A673 (cell line): ENCODE results near the gene MSI2. TPM values are rescaled to one million over a fixed set of nuclear protein-coding genes. Genes with fewer than 3 reads are reported as not detected.
A peak's percentile ranks its signal among the peaks of the same experiment; 100 is the strongest.

Experiments
- BruUV-seq: library from RNA; stranded (reverse); fragments of 400-500 nt; replicated peaks from 2 replicates; lab custom pipeline; 2021; lab: Mats Ljungman, UMichigan
- CTCF ChIA-PET: fragments of 300-600 bp; sonication (Branson Sonifier 250); formaldehyde crosslinking; loops from one replicate; lab custom pipeline; 2022; ENCODE audit warnings: antibody characterized with exemption; lab: Charles Lee
- POLR2A ChIA-PET: fragments of 300-600 bp; sonication (Branson Sonifier 250); formaldehyde crosslinking; loops from one replicate; lab custom pipeline; 2022; ENCODE audit warnings: antibody characterized with exemption; ENCODE audit not compliant: low non-redundant PET; lab: Charles Lee
- DNase-seq: peaks from one replicate; pipeline ENCODE4 v3.0.0-alpha.2; 2015; ENCODE audit warnings: low spot score
- H3K27ac ChIP-seq: fragments of 200-600 bp; sonication (generic); 2 replicates; pipeline ENCODE4 v1.5.1; 2016; ENCODE audit warnings: mixed run types, low read depth, mild to moderate bottlenecking, mixed read lengths, antibody characterized with exemption, low read length; ENCODE audit not compliant: poor library complexity, severe bottlenecking
- H3K27me3 ChIP-seq: fragments of 200-600 bp; sonication (generic); replicated peaks from 2 replicates; pipeline ENCODE4 v1.6.1; 2017; ENCODE audit warnings: mixed run types, low read depth, mild to moderate bottlenecking, mixed read lengths, antibody characterized with exemption, low read length; ENCODE audit not compliant: insufficient read depth, poor library complexity
- H3K36me3 ChIP-seq: fragments of 200-600 bp; sonication (generic); 2 replicates; pipeline ENCODE4 v1.6.1; 2016; ENCODE audit warnings: mixed run types, mild to moderate bottlenecking, mixed read lengths, antibody characterized with exemption, low read length; ENCODE audit not compliant: insufficient read depth, poor library complexity, severe bottlenecking
- H3K4me1 ChIP-seq: fragments of 200-600 bp; sonication (generic); 2 replicates; pipeline ENCODE4 v1.6.1; 2017; ENCODE audit warnings: mixed run types, mild to moderate bottlenecking, mixed read lengths, antibody characterized with exemption, low read length; ENCODE audit not compliant: insufficient read depth, poor library complexity, severe bottlenecking
- H3K4me3 ChIP-seq: fragments of 200-600 bp; sonication (generic); 2 replicates; pipeline ENCODE4 v1.5.1; 2016; ENCODE audit warnings: low read depth, mixed run types, mild to moderate bottlenecking, mixed read lengths, low read length; ENCODE audit not compliant: poor library complexity, severe bottlenecking
- H3K9me3 ChIP-seq: fragments of 200-600 bp; sonication (generic); 2 replicates; pipeline ENCODE4 v1.6.1; 2016; ENCODE audit warnings: mixed run types, low read depth, mild to moderate bottlenecking, mixed read lengths, antibody characterized with exemption, low read length; ENCODE audit not compliant: poor library complexity, severe bottlenecking
- EZH2 ChIP-seq: fragments of 200-600 bp; sonication (generic); IDR thresholded peaks from 2 replicates; pipeline ENCODE4 v1.6.1; 2017; ENCODE audit warnings: borderline replicate concordance, low read depth, mild to moderate bottlenecking, mixed read lengths, antibody characterized with exemption, low read length; ENCODE audit not compliant: poor library complexity, severe bottlenecking
- intact Hi-C: fragments of 100-400 bp; cut with micrococcal nuclease; formaldehyde crosslinking; loops from one replicate; pipeline ENCODE4 v1.10.0; 2022; ENCODE audit not compliant: unreplicated experiment
- total RNA-seq: library from RNA; stranded (reverse); gene quantifications from 2 replicates; pipeline ENCODE4 v1.2.3, GENCODE V29; 2021
- TF ChIP-seq, protein P1 (sequence below): fragments of 300-800, 200-600 bp; sonication (generic); conservative IDR thresholded peaks from 2 replicates; pipeline ENCODE4 v1.5.1; 2017; ENCODE audit warnings: low read depth, mild to moderate bottlenecking, antibody characterized with exemption, low read length, moderate library complexity, mixed read lengths

The MSI2 gene
- total RNA-seq, 1 experiment from 2014 or later, result 108 TPM

DNA sequence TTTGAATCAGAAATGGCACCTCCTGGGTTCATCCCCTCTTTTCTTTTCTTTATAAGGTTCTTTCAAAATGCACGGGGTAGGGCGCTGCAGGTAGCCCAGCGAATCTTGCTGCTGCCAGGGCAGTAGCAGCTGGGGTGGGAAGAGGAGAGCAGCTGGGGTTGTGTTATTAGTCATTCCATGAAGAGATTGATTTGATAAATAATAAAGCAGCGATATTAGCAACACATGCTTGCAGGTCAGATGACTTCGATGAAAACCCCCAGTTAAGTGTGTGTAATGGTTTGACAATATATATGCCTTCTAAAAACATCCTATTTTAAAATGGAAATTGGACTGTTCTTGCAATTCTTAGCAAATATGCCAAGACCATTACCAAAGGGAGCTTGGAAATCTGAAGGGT, 288.1 kb downstream of the MSI2 start:
- POLR2A ChIA-PET, result no interaction called here

GRCh38 chr17:57544834-57545463, 288.6 kb downstream of the MSI2 start:
- no peaks in the 10 kb centered on the region for H3K27me3 ChIP-seq
- TF ChIP-seq EZH2, result no peak
- TF ChIP-seq, protein P1, sequence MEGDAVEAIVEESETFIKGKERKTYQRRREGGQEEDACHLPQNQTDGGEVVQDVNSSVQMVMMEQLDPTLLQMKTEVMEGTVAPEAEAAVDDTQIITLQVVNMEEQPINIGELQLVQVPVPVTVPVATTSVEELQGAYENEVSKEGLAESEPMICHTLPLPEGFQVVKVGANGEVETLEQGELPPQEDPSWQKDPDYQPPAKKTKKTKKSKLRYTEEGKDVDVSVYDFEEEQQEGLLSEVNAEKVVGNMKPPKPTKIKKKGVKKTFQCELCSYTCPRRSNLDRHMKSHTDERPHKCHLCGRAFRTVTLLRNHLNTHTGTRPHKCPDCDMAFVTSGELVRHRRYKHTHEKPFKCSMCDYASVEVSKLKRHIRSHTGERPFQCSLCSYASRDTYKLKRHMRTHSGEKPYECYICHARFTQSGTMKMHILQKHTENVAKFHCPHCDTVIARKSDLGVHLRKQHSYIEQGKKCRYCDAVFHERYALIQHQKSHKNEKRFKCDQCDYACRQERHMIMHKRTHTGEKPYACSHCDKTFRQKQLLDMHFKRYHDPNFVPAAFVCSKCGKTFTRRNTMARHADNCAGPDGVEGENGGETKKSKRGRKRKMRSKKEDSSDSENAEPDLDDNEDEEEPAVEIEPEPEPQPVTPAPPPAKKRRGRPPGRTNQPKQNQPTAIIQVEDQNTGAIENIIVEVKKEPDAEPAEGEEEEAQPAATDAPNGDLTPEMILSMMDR, result no peak
- BruUV-seq, result no TSS peak
- POLR2A ChIA-PET, result no interaction called here
- H3K4me3 ChIP-seq, result no peak overlapping the region
- CTCF ChIA-PET, result no interaction called here
- H3K27ac ChIP-seq, result no peak overlapping the region
- H3K9me3 ChIP-seq, result no peaks in the 10 kb centered on the region
- peaks cover 82% of the 10 kb centered on the region for H3K4me1 ChIP-seq
- no peaks in the 10 kb centered on the region for H3K36me3 ChIP-seq
- no peak for DNase-seq
- intact Hi-C loops, result loop anchor here (10.0 kb wide), 1 partner anchor 120 kb away; no protein-coding TSS in a partner anchor

More for the DNA sequence above, 288.1 kb downstream of the MSI2 start:
- H3K9me3 ChIP-seq, result no peaks in the 10 kb centered on the region
- intact Hi-C loops, result loop anchor here (10.0 kb wide), 1 partner anchor 120 kb away; no protein-coding TSS in a partner anchor
- no peak for DNase-seq
- BruUV-seq, result no TSS peak
- CTCF ChIA-PET, result no interaction called here
- no peaks in the 10 kb centered on the region for H3K36me3 ChIP-seq
- no peak for TF ChIP-seq EZH2
- TF ChIP-seq, protein P1, result no peak
- no peak overlapping the region for H3K4me3 ChIP-seq
- H3K27ac ChIP-seq, result no peak overlapping the region
- no peaks in the 10 kb centered on the region for H3K27me3 ChIP-seq
- peaks cover 76% of the 10 kb centered on the region for H3K4me1 ChIP-seq

DNA sequence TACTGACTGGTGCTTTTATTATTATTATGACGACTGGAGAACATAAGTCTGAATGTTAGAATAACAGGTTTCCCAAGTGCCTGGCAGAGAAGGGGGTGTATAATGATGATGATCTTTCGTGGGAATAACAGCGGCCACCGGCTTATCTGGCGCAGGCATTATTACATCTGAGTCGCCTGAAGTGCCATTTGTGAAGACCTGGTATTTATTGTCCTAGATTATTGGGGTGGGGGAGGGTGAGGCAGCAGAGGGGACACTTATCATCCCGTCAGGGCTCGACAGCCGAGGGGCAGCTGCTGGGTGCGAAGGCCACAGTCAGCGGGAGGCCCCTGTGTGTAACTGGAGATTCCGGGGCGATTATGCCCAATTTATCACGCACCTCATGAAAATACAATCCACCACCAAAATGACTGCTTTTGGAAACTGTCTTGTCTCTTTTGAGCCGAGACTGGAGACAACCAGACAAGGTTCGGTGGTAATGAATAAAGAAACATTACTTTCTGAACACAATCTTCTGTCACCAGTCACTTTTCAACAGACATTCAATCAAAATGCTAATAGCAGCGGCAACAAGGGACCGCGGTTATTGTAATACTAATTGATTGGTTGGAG, 289.5 kb downstream of the MSI2 start:
- no peaks in the 10 kb centered on the region for H3K36me3 ChIP-seq
- BruUV-seq, result no TSS peak
- ChIA-PET POLR2A (no interaction called here), CTCF (no interaction called here)
- H3K27ac ChIP-seq, result peak overlapping the region; percentile 21
- TF ChIP-seq, protein P1, result no peak
- no peak for TF ChIP-seq EZH2
- peaks cover 90% of the 10 kb centered on the region for H3K4me1 ChIP-seq
- DNase-seq, result peak; percentile 54
- intact Hi-C loops, result loop anchor here (10.0 kb wide), 1 partner anchor 121 kb away; no protein-coding TSS in a partner anchor
- H3K27me3 ChIP-seq, result no peaks in the 10 kb centered on the region
- no peak overlapping the region for H3K4me3 ChIP-seq
- no peaks in the 10 kb centered on the region for H3K9me3 ChIP-seq
